ENCODE results near the gene PBX3. TPM values are rescaled to one million over a fixed set of nuclear protein-coding genes. Genes with fewer than 3 reads are reported as not detected.

Gene PBX3
- total RNA-seq, 1 experiment from 2014 or later: 1.5 TPM

DNA sequence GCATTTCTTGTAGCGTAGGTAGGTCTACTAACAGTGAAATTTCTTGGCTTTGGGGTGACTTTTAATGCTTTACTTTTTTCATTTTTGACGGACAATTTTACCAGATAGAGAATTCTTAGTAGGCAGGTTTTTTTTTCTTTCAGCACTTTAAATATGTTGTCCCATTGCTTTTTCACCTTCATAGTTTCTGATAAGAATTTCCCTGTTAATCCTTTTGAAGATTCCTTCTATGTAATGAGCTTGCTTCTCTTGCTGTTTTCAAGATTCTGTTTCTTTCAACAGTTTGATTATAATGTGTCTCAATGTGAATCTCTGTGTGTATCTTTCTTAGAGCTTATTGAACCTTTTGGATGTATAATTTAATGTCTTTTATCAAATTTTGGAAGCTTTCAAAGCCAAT, 35.5 kb downstream of the PBX3 start:
- intact Hi-C loops (cut with micrococcal nuclease; ENCODE audit: unreplicated experiment): no loop called here
- Histone ChIP-seq H3K9me3 (ENCODE audit: low read depth, low read length, poor library complexity, severe bottlenecking) (no peaks in the 10 kb centered on the region), H3K4me3 (ENCODE audit: low read depth, low read length, poor library complexity, severe bottlenecking) (no peak overlapping the region), H3K4me1 (ENCODE audit: insufficient read depth, low read length, poor library complexity, severe bottlenecking) (no peaks in the 10 kb centered on the region), H3K36me3 (ENCODE audit: insufficient read depth, low read length, poor library complexity, severe bottlenecking) (no peaks in the 10 kb centered on the region), H3K27ac (ENCODE audit: low read depth, low read length, poor library complexity, severe bottlenecking) (no peak overlapping the region), H3K27me3 (replicated peaks; ENCODE audit: insufficient read depth, low read depth, low read length, poor library complexity) (peaks cover 11% of the 10 kb centered on the region)
- TF ChIP-seq, protein P1, sequence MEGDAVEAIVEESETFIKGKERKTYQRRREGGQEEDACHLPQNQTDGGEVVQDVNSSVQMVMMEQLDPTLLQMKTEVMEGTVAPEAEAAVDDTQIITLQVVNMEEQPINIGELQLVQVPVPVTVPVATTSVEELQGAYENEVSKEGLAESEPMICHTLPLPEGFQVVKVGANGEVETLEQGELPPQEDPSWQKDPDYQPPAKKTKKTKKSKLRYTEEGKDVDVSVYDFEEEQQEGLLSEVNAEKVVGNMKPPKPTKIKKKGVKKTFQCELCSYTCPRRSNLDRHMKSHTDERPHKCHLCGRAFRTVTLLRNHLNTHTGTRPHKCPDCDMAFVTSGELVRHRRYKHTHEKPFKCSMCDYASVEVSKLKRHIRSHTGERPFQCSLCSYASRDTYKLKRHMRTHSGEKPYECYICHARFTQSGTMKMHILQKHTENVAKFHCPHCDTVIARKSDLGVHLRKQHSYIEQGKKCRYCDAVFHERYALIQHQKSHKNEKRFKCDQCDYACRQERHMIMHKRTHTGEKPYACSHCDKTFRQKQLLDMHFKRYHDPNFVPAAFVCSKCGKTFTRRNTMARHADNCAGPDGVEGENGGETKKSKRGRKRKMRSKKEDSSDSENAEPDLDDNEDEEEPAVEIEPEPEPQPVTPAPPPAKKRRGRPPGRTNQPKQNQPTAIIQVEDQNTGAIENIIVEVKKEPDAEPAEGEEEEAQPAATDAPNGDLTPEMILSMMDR (conservative IDR thresholded peaks at IDR 0.05; ENCODE audit: low read depth, low read length): no peak
- no peak for TF ChIP-seq EZH2 (IDR thresholded peaks at IDR 0.05; ENCODE audit: borderline replicate concordance, low read depth, low read length, poor library complexity, severe bottlenecking)
- no peak for DNase-seq (ENCODE audit: low spot score)
- BruUV-seq (replicated peaks): no TSS peak
- ChIA-PET POLR2A (ENCODE audit: low non-redundant PET) (no interaction called here), CTCF (no interaction called here)

DNA sequence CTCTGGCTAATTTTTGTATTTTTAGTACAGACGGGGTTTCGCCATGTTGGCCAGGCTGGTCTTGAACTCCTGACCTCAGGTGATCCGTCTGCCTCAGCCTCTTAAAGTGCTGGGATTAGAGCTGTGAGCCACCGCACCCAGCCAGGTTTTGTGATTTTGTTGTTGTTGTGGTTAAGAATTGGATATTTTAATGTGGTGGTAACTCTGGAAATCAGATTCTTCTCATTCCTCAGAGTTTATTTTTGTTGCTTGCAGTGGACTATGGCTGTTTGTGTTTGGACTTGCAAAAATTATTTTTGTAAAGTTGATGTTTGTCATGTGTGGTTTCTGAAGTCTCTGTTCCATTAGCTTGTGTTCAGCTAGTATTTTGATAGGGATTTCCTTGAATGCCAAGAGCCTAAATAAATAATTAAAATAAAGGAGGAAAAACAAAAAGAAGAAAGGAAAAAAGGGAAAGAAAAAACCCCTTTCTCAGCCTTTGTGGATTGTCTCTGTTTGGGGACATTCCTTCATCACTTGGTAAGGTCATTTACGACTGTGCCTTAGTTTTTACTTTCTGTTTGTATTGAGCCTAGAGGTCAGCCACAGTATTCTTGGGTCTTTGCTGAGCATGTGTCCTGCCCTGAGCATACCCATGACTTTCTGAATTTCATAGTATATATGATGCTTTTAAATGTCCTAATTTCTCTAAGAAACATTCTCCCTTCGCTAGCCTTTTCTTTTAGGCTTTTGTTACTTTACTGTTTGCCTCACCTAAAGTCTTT, 37.3 kb downstream of the PBX3 start:
- intact Hi-C loops (cut with micrococcal nuclease; ENCODE audit: unreplicated experiment): no loop called here
- no TSS peak for BruUV-seq (replicated peaks)
- Histone ChIP-seq H3K9me3 (ENCODE audit: low read depth, low read length, poor library complexity, severe bottlenecking) (no peaks in the 10 kb centered on the region), H3K36me3 (ENCODE audit: insufficient read depth, low read length, poor library complexity, severe bottlenecking) (no peaks in the 10 kb centered on the region), H3K4me3 (ENCODE audit: low read depth, low read length, poor library complexity, severe bottlenecking) (no peak overlapping the region), H3K27me3 (replicated peaks; ENCODE audit: insufficient read depth, low read depth, low read length, poor library complexity) (peaks cover 17% of the 10 kb centered on the region), H3K4me1 (ENCODE audit: insufficient read depth, low read length, poor library complexity, severe bottlenecking) (no peaks in the 10 kb centered on the region), H3K27ac (ENCODE audit: low read depth, low read length, poor library complexity, severe bottlenecking) (no peak overlapping the region)
- ChIA-PET POLR2A (ENCODE audit: low non-redundant PET) (no interaction called here), CTCF (no interaction called here)
- DNase-seq (ENCODE audit: low spot score): no peak
- no peak for TF ChIP-seq EZH2 (IDR thresholded peaks at IDR 0.05; ENCODE audit: borderline replicate concordance, low read depth, low read length, poor library complexity, severe bottlenecking)
- TF ChIP-seq, protein P1 (conservative IDR thresholded peaks at IDR 0.05; ENCODE audit: low read depth, low read length): no peak

DNA sequence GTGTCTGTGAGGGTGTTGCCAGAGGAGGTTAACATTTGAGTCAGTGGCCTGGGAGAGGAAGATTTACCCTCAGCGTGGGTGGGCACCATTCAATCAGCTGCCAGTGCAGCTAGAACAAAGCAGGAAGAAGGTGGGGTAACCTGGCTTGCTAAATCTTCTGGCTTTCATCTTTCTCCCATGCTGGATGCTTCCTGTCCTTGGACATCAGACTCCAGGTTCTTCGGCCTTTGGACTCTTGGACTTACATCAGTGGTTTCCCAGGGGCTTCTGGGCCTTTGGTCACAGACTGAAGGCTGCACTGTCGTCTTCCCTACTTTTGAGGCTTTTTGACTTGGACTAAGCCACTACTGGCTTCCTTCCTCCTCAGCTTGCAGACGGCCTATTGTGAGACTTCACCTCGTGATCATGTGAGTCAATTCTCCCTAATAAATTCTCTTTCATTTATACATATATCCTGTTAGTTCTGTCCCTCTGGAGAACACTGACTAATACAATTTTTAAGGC, 38.1 kb downstream of the PBX3 start:
- Histone ChIP-seq H3K9me3 (ENCODE audit: low read depth, low read length, poor library complexity, severe bottlenecking) (no peaks in the 10 kb centered on the region), H3K27ac (ENCODE audit: low read depth, low read length, poor library complexity, severe bottlenecking) (no peak overlapping the region), H3K36me3 (ENCODE audit: insufficient read depth, low read length, poor library complexity, severe bottlenecking) (no peaks in the 10 kb centered on the region), H3K27me3 (replicated peaks; ENCODE audit: insufficient read depth, low read depth, low read length, poor library complexity) (peaks cover 17% of the 10 kb centered on the region), H3K4me1 (ENCODE audit: insufficient read depth, low read length, poor library complexity, severe bottlenecking) (no peaks in the 10 kb centered on the region), H3K4me3 (ENCODE audit: low read depth, low read length, poor library complexity, severe bottlenecking) (no peak overlapping the region)
- ChIA-PET CTCF (no interaction called here), POLR2A (ENCODE audit: low non-redundant PET) (no interaction called here)
- intact Hi-C loops (cut with micrococcal nuclease; ENCODE audit: unreplicated experiment): no loop called here
- DNase-seq (ENCODE audit: low spot score): no peak
- BruUV-seq (replicated peaks): no TSS peak
- TF ChIP-seq, protein P1 (conservative IDR thresholded peaks at IDR 0.05; ENCODE audit: low read depth, low read length): no peak
- no peak for TF ChIP-seq EZH2 (IDR thresholded peaks at IDR 0.05; ENCODE audit: borderline replicate concordance, low read depth, low read length, poor library complexity, severe bottlenecking)
